ENCODE data around the gene FMO5. TPM values are rescaled to one million over a fixed set of nuclear protein-coding genes. Genes with fewer than 3 reads are reported as not detected.

FMO5 gene
- total and polyA plus RNA-seq, 2 of the 13 experiments (the other 11 are each of a cell fraction or from before 2014, with no cell fraction given): 48.2 to 149 TPM

DNA sequence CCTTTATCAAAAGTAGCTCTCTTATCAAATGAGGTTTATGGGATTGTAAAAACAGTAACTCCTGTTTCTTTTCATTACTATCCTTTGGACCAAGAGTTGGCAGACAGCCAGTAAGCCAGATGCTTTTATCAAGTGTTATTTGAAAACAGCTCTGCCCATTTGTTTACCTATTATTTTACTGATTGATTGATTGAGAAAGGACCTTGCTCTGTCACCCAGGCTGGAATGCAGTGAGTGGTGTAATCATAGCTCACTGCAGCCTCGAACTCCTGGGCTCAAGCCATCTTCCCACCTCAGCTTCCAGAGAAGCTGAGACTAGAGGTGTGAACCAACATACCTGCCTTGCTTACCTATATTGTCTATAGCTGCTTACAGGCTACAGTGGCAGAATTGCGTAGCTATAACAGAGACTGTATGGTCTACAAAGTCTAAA, 56.5 kb downstream of the FMO5 start (continued):
- TF ChIP-seq, protein P1, sequence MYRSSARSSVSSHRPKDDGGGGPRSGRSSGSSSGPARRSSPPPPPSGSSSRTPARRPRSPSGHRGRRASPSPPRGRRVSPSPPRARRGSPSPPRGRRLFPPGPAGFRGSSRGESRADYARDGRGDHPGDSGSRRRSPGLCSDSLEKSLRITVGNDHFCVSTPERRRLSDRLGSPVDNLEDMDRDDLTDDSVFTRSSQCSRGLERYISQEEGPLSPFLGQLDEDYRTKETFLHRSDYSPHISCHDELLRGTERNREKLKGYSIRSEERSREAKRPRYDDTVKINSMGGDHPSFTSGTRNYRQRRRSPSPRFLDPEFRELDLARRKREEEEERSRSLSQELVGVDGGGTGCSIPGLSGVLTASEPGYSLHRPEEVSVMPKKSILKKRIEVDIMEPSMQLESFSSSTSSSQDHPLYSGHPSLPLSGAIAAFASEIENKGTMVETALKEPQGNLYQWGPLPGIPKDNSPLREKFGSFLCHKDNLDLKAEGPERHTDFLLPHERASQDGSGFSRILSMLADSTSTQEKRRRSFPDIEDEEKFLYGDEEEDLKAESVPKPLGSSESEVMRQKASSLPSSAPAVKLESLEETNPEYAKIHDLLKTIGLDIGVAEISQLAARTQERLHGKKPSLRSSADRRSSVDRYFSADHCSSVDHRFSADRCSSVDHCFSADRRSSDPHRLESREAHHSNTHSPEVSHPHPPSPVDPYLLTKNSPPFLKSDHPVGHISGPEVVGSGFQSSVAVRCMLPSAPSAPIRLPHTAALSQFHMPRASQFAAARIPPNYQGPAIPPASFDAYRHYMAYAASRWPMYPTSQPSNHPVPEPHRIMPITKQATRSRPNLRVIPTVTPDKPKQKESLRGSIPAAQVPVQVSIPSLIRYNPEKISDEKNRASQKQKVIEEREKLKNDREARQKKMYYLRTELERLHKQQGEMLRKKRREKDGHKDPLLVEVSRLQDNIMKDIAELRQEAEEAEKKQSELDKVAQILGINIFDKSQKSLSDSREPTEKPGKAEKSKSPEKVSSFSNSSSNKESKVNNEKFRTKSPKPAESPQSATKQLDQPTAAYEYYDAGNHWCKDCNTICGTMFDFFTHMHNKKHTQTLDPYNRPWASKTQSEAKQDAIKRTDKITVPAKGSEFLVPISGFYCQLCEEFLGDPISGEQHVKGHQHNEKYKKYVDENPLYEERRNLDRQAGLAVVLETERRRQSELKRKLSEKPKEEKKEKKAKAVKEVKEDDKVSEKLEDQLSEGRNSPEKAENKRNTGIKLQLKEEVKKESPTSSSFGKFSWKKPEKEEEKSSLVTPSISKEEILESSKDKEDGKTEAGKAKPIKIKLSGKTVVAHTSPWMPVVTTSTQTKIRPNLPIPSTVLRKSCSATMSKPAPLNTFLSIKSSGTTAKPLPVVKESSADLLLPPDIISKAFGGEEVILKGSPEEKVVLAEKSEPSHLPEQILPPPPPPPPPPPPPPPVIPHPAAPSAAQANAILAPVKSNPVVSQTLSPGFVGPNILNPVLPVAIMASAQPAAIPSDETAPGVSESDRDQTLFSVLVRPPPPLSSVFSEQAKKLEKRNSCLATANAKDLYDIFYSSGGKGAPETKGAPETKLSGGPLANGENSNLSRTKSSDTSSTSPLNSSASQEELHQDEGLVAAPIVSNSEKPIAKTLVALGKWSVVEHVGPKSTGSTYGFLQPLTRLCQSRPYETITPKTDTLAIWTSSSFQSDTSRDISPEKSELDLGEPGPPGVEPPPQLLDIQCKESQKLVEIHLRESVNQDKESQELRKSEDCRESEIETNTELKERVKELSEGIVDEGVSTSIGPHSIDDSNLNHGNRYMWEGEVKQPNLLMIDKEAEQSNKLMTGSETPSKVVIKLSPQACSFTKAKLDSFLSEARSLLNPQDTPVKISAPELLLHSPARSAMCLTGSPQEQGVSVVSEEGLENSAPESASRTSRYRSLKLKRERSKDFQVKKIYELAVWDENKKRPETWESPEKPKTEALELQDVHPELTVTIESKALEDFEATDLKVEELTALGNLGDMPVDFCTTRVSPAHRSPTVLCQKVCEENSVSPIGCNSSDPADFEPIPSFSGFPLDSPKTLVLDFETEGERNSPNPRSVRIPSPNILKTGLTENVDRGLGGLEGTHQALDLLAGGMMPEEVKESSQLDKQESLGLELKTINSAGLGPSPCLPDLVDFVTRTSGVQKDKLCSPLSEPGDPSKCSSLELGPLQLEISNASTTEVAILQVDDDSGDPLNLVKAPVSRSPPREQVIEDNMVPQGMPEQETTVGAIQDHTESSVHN (CRISPR knock-in tag; IDR thresholded peaks at IDR 0.05): no peak
- TF ChIP-seq, protein P2, sequence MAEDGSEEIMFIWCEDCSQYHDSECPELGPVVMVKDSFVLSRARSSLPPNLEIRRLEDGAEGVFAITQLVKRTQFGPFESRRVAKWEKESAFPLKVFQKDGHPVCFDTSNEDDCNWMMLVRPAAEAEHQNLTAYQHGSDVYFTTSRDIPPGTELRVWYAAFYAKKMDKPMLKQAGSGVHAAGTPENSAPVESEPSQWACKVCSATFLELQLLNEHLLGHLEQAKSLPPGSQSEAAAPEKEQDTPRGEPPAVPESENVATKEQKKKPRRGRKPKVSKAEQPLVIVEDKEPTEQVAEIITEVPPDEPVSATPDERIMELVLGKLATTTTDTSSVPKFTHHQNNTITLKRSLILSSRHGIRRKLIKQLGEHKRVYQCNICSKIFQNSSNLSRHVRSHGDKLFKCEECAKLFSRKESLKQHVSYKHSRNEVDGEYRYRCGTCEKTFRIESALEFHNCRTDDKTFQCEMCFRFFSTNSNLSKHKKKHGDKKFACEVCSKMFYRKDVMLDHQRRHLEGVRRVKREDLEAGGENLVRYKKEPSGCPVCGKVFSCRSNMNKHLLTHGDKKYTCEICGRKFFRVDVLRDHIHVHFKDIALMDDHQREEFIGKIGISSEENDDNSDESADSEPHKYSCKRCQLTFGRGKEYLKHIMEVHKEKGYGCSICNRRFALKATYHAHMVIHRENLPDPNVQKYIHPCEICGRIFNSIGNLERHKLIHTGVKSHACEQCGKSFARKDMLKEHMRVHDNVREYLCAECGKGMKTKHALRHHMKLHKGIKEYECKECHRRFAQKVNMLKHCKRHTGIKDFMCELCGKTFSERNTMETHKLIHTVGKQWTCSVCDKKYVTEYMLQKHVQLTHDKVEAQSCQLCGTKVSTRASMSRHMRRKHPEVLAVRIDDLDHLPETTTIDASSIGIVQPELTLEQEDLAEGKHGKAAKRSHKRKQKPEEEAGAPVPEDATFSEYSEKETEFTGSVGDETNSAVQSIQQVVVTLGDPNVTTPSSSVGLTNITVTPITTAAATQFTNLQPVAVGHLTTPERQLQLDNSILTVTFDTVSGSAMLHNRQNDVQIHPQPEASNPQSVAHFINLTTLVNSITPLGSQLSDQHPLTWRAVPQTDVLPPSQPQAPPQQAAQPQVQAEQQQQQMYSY (CRISPR knock-in tag; IDR thresholded peaks at IDR 0.05): no peak
- TF ChIP-seq SNAPC2 (CRISPR knock-in tag; IDR thresholded peaks at IDR 0.05): no peak
- TF ChIP-seq HNRNPL (IDR thresholded peaks at IDR 0.05; ENCODE audit: low read depth, low read length): no peak
- no peak for TF ChIP-seq GLI4 (CRISPR knock-in tag; IDR thresholded peaks at IDR 0.05; ENCODE audit: borderline replicate concordance)
- 0 out of 2 replicates have a peak, but pooled peaks have one; percentile 19 for TF ChIP-seq RBFOX2 (IDR thresholded peaks at IDR 0.05; ENCODE audit: low read depth, low read length)
- no peak; the same call in 1 of the 2 replicates for TF ChIP-seq NFKBIZ (CRISPR knock-in tag; IDR thresholded peaks at IDR 0.05)
- TF ChIP-seq NR3C1 (CRISPR knock-in tag; IDR thresholded peaks at IDR 0.05): no peak
- TF ChIP-seq SIX1 (CRISPR knock-in tag; IDR thresholded peaks at IDR 0.05; ENCODE audit: borderline replicate concordance): peak; percentile 62; the same call in 1 of the 2 replicates
- peak; percentile 59 for TF ChIP-seq MEF2D (CRISPR knock-in tag; IDR thresholded peaks at IDR 0.05)
- no peak for TF ChIP-seq ZNF496 (CRISPR knock-in tag; IDR thresholded peaks at IDR 0.05; ENCODE audit: insufficient replicate concordance)
- TF ChIP-seq MXD1 (CRISPR knock-in tag; IDR thresholded peaks at IDR 0.05): no peak
- TF ChIP-seq ZFP36L1 (CRISPR knock-in tag; IDR thresholded peaks at IDR 0.05): no peak
- TF ChIP-seq ZNF564 (CRISPR knock-in tag; IDR thresholded peaks at IDR 0.05): no peak
- 0 out of 2 replicates have a peak, but pooled peaks have one; percentile 35 for TF ChIP-seq BORCS8-MEF2B (CRISPR knock-in tag; IDR thresholded peaks at IDR 0.05)
- no peak for TF ChIP-seq ZNF776 (CRISPR knock-in tag; IDR thresholded peaks at IDR 0.05)
- no peak for TF ChIP-seq TCF7L2 (IDR thresholded peaks at IDR 0.05; ENCODE audit: low read depth, low read length)
- TF ChIP-seq ZFP36 (IDR thresholded peaks at IDR 0.05; ENCODE audit: borderline replicate concordance, low read depth, low read length, partially characterized antibody): no peak
- no peak for TF ChIP-seq ELF4 (CRISPR knock-in tag; IDR thresholded peaks at IDR 0.05; ENCODE audit: borderline replicate concordance)

Measured in HepG2 (cell line).